Stimulated activated CD8-positive, alpha-beta memory T cell treated with anti-CD3 and anti-CD28 coated beads, Interleukin-2, amount 100 ng/mL, for 48 hours (primary cell): ENCODE results near the gene ICAM1.

Source experiments
- DNase-seq, 2 donors: peaks; one replicate each; pipeline ENCODE4 v3.0.0-alpha.2; 2020; ENCODE audit warnings: low read depth in 2 of 2

Gene ICAM1

DNA sequence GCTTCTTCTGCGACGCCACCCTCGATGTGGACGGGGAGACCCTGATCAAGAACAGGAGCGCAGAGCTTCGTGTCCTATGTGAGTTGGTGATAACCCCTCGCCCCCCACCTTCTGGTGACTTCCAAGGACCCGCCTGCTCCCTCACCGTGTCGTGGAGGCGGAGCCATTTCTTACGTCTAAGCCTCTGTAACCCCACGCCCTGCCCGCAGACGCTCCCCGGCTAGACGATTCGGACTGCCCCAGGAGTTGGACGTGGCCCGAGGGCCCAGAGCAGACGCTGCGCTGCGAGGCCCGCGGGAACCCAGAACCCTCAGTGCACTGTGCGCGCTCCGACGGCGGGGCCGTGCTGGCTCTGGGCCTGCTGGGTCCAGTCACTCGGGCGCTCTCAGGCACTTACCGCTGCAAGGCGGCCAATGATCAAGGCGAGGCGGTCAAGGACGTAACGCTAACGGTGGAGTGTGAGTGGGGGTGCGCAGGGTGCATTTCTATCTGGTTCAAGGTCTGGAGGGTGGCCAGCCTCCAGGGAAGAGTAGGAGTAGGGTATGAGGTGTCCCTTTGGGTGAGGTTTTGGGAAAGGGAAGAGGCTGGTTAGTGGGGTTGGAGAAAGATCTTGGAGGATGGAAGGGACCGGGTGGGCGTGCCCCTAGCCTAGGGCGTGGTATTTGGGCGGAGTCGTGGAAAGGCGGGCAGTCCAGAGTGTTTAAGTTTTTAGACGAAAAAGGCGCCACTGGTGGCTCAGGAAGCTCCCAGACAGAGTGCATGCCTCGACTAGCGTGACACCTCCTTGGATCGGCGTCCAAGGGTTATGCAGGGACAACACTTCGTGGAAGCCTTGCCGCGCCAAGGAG lies 22.1 kb downstream of the ICAM1 start:
- no peak for DNase-seq

DNA sequence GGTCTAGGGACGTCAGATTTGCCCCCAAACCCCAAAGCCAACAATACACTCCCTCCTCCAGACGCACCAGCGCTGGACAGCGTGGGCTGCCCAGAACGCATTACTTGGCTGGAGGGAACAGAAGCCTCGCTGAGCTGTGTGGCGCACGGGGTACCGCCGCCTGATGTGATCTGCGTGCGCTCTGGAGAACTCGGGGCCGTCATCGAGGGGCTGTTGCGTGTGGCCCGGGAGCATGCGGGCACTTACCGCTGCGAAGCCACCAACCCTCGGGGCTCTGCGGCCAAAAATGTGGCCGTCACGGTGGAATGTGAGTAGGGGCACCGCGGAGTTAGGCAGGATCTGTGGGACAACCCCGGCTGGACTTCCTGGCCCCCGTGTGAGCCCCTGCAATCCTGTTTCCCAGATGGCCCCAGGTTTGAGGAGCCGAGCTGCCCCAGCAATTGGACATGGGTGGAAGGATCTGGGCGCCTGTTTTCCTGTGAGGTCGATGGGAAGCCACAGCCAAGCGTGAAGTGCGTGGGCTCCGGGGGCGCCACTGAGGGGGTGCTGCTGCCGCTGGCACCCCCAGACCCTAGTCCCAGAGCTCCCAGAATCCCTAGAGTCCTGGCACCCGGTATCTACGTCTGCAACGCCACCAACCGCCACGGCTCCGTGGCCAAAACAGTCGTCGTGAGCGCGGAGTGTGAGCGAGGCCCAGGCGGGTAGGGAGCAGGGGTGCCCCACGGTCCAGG lies 22.9 kb downstream of the ICAM1 start:
- DNase-seq = no peak

DNA sequence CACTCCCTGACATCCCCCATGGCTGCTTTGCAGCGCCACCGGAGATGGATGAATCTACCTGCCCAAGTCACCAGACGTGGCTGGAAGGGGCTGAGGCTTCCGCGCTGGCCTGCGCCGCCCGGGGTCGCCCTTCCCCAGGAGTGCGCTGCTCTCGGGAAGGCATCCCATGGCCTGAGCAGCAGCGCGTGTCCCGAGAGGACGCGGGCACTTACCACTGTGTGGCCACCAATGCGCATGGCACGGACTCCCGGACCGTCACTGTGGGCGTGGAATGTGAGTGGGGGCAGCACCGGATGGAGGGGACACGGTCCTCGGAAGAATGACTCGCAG lies 23.4 kb downstream of the ICAM1 start:
- DNase-seq = no peak

- no peak for DNase-seq
These were observed 24.5 kb downstream of the ICAM1 start for GRCh38 chr19:10295305-10295846.

DNA sequence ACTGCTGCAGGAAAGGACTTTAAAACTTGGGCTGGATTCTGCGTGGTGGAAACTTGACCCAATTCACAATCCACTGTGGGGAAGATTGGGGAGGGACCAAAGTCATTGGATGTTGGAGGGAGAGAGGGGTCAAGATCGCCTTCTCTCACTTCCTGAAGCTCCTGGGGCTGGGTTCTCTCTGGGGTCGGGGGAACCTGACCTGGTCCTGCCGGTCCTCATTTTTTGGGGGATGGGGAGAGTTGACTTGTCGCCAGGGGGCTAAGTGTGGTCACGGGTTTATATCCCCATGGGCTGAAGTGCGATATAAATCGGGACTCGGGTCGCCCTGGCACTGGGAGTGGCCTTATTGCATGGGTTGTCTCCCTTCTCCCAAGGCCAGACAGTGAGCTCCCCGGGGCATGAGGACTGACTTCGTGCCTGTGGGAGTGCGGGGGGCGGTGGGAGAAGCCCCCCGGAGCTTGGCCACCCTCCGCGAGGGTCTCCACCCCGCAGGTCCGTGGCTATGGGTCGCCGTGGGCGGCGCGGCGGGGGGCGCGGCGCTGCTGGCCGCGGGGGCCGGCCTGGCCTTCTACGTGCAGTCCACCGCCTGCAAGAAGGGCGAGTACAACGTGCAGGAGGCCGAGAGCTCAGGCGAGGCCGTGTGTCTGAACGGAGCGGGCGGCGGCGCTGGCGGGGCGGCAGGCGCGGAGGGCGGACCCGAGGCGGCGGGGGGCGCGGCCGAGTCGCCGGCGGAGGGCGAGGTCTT lies 25.1 kb downstream of the ICAM1 start:
- no peak for DNase-seq

DNA sequence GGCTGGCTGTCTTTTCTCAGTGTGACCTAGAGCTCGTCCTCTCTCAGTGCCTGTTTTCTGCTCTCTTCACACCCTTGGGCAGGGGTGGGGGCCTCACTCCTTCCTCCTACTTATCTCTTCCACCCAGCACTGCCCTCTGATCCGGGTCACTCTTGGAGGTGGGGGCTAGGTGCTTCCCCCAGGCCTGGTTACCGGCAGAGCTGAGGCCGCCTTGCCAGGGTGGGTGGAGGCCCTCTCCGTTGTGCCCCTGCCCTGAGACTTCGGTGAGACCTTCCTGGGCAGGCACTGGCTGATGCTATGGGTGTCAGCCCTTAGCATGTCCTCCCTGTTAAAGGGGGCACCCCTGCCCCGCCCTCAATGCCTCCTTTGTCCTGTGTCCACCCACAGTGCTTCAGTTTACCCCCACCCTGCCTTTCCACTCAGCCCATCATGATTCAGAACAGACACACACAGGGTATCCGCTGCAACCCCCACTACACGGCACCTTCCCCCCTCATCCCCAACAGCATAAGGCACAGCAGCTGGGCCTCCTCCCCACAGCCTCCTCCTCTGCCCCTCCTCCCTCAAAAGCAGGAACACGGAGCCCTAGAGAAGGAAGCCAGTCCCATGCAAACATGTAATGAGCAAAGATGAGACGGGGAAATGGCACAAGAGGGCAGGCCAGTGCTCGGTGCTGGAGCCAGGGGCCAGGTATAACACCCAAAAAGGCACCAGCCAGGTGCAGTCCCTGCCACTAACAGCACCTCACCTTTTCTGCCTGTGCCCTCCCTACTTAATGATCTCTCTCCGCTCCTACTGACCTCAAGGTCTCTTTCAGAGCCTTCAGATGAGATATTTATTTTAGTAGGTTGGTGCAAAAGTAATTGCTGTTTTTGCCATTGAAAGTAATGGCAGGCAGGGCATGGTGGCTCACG lies 28.9 kb downstream of the ICAM1 start:
- no peak for DNase-seq

DNA sequence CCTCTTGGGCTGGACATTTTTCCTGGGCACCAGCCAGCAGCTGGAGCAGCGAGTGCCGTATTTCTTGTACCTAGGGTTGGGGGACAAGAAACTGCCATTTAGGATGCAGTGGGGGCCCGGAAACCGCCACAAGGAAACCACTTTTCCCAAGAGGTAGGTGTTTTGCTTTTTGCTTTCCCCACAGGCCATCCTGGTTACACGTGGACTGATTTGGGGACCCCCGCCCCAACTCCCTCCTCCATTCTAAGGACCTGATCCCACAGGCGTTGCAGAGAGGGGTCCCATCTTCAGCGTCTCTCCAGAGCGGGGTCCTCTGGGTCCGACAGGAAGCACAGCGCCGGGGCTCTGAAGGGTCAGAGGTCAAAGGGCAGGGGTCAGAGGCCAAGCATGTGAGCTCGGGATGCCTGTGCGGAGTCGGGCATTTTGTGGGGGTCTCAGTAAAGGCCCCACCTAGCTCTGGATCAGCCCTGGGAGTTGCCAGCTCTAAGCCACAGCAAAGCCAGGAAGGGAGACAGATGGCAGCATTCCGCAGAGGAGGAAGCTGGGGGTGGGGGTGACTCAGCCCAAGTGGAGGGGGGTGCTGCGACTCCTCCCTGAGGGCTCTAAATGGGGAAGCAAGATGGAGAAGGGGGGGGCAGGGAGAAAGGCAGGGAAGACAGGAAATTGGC lies 34.4 kb downstream of the ICAM1 start:
- no peak for DNase-seq

- no peak for DNase-seq
These were observed 35.4 kb downstream of the ICAM1 start for GRCh38 chr19:10306327-10306726.

DNA sequence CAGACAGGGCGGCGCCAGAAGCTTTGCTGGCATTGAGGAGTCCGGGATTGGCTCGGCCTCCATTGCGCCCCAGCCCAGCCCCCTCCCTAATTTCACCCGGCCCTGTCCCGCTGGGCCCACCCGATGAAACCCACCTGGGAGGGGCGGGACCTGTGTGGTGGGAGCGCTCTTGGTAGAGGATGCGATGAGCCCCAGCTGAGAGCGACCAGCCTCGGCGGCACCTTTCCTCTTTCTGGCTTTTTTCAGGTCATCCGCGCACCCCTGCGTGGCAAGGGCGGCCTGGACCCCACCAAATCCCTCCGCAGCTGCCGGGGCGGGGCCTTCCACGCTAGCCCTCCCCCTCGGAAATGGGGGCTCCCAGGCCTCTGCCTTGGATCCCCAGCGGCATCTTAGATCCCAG lies 38.5 kb downstream of the ICAM1 start, which contains the start of gene ZGLP1:
Gene ZGLP1 (minus strand): TSS at position 393 of the 400 bp plus-strand sequence.
- DNase-seq = no peak

GRCh38 chr19:10315335-10316214 lies 44.7 kb downstream of the ICAM1 start, which contains the start of gene FDX2:
Gene FDX2 (minus strand): TSS chr19:10316015. CDS start chr19:10315996, 19 bp downstream.
- peak; percentile 84 to 91 for DNase-seq

DNA sequence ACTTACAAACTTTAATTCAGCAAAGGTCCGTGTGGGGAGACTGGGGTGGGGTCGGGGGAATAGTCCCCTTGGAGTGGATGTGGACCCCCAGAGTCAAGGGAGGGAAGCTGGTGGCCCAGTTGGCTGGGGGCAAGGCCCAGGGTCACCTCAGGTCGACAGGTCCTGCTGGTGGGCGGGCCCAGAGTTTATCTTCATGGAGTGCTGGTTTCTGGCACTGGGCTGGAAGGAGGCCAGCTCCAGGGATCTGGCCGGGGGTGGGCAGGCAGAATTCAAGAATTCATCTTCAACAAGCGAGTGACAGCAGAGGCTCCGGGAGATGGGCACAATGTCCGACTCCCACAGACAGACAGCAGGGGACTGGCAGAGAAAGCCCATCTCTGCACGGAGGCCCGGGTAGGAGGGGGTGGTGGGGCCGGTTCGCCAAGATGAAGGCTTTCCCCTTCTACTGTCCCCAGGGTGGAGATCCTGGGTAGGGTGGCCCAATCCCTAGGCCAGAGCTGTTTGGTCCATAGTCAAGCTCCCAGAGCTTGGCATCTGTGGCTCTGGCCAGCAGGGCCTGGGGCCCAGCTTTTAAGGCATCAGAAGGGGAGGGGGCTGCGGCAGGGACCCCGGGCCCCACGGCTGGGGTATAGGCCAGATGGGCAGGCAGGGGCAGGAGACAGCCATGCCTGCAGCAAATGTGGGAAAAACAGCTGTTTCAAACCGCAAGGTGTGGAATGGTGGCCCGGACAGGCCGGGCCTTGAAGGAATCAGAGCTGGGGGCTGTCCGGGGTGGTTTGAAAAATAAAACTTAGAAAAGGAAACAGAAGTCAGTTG lies 45.5 kb downstream of the ICAM1 start:
- no peak for DNase-seq

GRCh38 chr19:10317045-10317856 lies 46.3 kb downstream of the ICAM1 start:
- DNase-seq = no peak

- DNase-seq = no peak
These were observed 47.0 kb downstream of the ICAM1 start for GRCh38 chr19:10317857-10318462.

DNA sequence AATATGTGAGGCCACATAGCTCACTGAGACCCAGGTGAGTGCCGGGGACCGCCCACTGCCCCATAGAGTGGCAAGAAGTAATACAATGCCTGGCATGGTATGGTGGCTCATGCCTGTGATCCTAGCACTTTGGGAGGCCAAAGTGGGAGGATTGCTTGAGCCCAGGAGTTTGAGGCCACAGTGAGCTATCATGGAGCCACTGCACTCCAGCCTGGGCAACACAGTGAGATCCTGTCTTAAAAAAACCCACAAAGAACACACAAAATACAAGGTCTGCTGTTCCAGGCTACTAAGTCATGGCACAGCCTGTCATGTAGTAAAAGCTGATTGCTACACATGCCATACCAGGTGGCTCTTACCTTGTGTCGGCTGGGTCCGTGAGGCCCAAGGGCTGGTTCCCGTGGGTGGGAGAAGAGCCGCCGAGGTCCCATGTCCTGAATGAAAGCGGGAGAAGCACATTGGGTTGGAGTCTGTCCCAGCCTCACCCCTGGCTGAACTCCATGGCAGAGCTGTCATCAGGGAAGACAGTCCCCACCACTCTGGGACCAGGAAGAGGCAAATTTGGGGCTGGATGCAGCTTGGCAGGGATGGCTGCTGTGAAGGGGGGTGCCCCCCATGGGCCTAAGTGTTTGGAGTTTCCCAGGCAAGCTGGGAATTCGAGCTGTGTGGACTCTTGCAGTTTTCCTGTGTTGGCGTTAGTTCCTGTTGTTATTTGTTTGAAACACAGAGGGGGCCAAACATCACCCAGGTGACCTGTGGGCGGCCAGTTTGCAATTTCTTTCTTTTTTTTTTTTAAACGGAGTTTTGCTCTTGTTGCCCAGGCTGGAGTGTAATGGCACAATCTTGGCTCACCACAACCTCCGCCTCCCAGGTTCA lies 48.1 kb downstream of the ICAM1 start:
- DNase-seq = no peak

DNA sequence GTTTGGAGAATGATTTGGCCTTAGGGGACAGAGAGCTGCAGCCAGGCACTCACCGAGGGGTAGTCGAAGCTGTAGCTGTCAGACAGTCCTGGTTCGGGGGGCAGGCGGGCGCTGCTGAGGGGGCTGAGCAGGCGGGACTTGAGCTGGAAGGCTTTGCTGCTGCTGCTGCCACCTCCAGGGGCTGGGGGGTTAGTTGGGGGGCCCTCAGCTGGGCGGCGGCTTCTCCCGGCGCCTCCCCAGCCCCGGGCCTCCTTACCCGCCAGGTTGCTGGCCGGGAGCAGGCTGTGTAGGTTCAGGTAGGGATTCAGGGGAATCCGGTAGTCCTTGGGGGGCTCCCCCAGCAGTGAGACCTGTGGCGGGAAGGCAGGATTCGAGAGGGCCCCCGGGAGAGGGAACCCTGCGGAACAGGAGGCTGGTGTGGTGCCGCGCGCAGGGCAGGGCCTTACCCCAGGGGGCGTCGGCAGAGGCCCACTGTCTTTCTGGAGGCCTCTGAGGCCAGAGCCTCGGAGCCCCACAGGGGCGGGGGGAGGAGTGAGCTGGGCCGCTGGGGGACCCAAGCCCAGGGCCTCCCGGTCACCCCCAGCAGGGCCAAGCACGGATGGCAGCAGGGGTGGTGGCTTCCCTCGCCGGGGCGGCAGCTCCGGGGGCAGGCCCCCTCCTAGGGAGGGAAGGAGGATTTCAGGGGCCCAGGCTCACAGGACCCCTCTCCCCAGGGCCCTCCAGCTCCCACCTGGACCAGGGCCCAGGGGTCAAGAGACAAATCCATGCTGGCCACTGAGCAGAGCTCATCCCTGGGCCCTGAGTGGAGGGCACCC lies 49.9 kb downstream of the ICAM1 start:
- DNase-seq = no peak
